GM21717 (cell line): ENCODE data around the gene SPATA22.
"Not testable (repeated sequence)": the region's sequence is repeated elsewhere in the genome, so short reads cannot be mapped to it uniquely, and the experiment has no call there.

Experiments used
- ATAC-seq: cut with Tn5 transposase; IDR thresholded peaks from one replicate; pipeline ENCODE4 v1.9.1; 2021; ENCODE audit warnings: mild to moderate bottlenecking, moderate library complexity; ENCODE audit not compliant: unreplicated experiment

Gene SPATA22

GRCh38 chr17:3475251-3475685, 3.6 kb upstream of the SPATA22 start:
- ATAC-seq: no peak

GRCh38 chr17:3474212-3474611, 2.6 kb upstream of the SPATA22 start:
- ATAC-seq: no peak

DNA sequence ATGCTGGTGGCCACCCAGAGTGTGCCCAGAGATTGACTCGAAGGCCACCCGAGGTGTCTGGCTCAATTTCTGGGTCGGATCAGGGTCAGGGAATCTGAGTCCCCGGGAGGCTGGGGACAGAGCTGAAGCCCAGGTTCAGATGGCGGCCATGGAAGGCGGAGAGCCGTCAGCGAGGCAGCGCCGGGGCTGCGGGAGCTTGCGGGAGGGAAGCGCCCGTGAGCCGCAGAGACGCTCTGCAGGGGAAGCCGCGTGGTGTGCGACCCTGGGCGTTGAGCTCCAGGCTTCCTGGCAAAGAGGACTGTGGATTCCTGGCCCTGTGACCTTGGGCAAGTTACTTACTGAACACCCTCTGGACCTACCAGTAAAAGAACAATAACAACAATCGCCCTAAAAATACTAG, 518 bp upstream of the SPATA22 start:
- no peak for ATAC-seq

DNA sequence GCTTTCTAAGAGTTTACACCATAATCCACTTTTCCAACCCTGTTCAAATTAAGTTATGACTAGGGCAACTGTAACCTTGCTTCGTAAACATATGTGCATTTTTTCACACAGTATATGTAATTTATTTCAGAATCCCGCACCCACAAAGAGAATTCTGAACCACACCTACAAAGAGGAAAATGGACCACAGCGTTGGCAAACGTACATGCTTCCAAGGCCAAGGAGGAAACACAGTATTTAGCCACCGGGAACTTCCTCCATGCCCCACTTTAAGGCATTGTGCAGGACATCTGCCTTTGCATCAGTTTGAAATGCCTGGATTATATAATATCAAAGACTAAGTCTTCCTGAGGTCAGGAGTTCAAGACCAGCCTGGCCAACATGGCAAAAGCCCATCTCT, 2.1 kb downstream of the SPATA22 start:
- ATAC-seq: no peak

DNA sequence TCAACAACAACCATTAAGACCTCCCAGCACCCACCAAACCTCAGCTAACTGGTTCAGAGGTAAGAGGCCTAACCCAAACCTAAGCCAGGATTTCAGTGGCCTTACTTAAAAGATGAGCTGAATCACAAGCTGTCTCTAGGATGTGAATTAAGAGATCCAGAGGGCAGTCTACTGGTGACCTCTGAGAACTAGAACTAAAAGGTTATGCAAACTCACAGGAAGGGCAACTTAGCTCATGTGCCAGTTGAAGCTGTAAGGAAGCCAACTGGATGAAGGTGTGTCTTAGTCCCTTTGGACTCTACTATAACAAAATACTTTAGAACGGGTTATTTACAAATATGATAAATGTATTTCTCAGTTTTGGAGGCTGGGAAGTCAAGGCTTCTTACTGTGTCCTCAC, 5.3 kb downstream of the SPATA22 start:
- not testable (repeated sequence) for ATAC-seq

DNA sequence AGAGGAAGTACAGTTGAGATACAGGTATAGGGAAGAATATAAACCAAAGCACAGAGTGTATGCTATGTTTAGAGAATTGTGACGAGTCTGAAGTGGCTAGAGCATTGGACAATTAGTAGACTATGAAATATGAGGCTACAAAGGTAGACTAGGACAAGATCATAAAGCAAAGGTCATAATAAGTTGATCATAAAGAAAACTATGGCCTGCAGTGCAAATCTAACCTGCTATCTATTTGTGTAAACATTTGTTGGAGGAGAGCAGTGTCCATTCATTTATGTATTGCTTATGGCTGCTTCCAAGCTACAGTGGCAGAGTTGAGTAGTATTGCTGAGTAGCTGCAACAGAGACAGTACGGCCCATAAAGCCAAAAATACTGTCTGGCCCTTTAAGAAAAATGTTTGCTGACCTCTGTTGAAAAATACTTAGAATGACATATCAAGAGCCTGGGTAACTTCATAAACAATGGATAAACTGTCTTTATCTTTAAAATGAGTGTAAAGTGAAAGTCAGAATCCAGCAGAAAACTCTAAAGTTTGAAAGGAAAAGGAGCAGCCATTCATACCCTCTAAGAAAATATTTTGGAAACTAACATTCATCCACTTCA, 23.5 kb downstream of the SPATA22 start:
- no peak for ATAC-seq

DNA sequence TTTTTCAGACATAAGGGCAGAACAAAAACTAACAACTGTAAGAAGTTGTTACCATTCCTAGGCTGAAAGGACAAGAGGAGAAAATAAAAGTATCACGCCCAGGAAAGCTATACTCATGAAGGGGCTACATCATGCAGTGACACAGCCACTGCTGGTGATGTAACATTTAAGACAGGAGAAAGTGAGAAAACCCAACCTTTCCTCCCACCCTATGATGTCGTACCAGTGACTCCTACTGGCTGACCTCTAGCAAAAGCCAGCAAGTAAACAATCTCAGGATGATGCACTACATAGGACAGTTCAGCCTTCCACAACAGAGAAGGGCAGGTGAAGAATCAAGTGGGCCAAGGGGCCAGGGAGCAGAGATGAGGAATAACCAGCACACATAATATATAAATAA, 24.0 kb downstream of the SPATA22 start:
- no peak for ATAC-seq

DNA sequence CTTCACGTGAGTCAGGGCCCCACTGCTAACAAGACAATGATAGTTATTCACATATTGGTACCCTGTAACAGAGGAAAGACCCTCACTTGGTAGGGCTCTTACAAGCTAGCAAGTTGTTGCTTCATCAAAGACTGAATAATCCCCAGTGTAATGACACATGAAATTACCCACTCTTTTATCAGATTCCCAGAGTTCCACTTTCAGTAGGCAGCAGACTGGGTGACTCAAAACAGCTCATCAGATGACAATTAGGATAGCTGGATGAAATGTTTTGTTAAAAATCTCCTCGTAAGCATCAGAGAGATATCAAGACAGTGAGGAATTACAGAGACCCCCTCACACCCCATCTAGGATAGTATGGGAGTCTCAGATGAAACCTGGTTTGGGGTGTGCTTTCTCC, 31.2 kb downstream of the SPATA22 start:
- no peak for ATAC-seq

DNA sequence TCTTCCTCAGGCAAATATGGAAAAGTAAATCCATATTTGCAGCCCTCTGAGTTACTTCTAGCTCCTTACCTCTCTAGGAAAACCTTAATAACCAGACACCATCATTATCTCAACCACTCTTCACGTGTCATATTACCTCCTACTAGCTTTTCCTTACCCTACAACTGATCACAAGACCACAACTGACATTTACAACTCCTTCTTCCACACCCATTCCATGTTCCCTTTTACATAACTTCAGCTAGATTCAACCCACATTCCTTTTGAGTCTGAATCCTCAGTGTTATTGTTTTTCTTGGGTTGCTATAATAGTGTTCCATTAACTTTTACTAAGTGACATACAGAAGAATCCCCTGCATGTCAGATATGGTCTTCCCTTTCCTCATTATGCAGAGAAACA, 33.3 kb downstream of the SPATA22 start:
- ATAC-seq: no peak

DNA sequence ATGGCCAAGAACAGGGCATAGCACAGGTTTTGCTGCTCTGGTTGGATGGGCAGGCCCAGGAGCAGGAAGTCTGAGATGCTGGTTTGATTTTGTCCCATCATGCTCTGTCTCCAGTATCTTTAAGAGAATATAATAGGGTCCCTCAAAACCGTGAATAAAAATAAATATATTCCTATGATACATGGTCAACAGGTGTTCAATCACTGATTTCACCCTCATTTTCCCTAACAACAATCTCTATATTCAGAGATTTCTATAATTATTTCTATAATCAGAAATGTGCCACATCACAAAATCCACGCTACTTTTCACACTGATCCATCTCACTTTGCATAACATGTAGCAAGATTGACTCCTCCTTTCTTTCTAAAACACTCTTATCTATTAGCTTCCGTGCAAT, 37.9 kb downstream of the SPATA22 start, which contains the start of gene OR1E2:
OR1E2 (minus strand) TSS at position 101 of the 400 bp plus-strand sequence; CDS start at position 101, 0 bp downstream.
- no peak for ATAC-seq

- ATAC-seq: not testable (repeated sequence)
These were observed 38.4 kb downstream of the SPATA22 start for GRCh38 chr17:3433215-3433614.

DNA sequence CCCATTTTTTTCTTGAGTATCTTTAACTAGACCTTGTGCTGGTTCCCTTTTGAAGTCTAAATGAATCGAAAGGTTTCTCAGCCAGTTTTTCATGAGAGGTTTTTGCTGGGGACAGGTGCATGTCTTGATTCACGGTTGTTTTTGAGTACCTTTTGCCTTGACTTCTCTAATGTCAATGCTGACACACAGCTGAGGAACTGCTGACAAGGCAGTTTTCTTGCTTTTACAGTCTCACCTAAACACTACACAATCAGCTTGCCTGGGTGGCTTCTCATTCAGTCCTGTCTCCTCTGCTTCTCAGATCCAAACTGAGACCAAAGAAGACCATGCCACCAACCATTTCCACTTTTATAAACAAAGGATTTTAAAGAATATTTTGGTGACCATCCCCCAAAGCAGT, 53.4 kb downstream of the SPATA22 start:
- no peak for ATAC-seq

DNA sequence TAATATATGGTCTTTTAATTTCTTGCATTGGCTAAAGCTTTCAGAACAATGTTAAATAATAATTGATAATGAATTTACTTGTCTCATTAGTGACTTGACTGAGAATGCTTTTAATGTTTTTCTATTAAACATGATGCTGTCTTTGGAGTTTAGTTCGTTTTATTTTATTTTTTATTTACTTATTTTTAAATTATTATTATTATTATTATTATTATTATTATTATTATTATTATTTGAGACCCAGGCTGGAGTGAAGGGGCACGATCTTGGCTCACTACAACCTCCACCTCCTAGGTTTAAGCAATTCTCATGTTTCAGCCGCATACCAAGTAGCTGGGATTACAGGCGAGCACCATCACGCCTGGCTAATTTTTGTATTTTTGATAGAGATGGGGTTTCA, 56.0 kb downstream of the SPATA22 start:
- no peak for ATAC-seq

GRCh38 chr17:3412216-3412615, 59.4 kb downstream of the SPATA22 start:
- ATAC-seq: not testable (repeated sequence)

- no peak for ATAC-seq
These were observed 60.5 kb downstream of the SPATA22 start, which contains the start of gene OR3A3 for GRCh38 chr17:3411070-3411469. Gene OR3A3 (plus strand): TSS chr17:3411370.

GRCh38 chr17:3403856-3404255, 67.8 kb downstream of the SPATA22 start:
- ATAC-seq: not testable (repeated sequence)

DNA sequence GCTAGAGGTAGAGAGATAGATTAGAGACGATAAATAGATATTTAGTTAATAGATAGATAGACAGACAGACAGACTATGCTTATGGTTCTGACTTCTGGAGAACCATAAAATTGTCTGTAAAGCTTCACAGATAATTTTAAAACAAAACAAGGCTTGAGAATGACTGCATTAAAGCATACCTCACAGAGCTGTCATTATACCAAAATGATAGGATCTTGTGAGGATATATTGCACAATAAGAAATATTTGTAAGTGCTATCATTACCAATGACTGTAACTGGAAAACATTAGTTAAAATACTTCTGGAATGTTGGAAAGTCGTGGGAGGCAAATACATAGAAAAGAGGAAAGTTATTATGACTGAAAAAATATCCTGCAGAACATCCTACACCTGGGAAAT, 69.8 kb downstream of the SPATA22 start:
- no peak for ATAC-seq

DNA sequence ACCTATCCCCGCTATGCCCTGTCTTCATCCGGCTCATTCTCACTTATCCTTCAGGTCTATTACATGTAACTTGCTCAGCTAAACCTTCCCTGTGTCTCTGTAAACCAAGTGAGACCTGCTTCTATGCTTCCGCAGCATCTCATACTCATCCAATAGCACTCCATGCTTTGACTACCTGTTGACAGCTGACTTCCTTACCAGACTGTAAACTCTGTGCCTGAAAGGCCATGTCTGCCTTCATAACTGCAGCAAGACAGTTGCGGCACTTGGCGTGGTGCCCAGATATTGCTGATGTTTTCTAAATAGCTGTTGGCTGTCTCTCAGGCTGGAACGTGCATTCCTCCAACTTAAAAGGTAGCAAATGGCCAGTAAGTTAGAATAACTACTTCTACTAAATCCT, 71.6 kb downstream of the SPATA22 start:
- ATAC-seq: no peak

GRCh38 chr17:3398310-3398709, 73.3 kb downstream of the SPATA22 start, which contains the start of gene OR1E1:
Gene OR1E1 (minus strand): TSS chr17:3398410. CDS start chr17:3398410, 0 bp downstream.
- ATAC-seq: no peak

DNA sequence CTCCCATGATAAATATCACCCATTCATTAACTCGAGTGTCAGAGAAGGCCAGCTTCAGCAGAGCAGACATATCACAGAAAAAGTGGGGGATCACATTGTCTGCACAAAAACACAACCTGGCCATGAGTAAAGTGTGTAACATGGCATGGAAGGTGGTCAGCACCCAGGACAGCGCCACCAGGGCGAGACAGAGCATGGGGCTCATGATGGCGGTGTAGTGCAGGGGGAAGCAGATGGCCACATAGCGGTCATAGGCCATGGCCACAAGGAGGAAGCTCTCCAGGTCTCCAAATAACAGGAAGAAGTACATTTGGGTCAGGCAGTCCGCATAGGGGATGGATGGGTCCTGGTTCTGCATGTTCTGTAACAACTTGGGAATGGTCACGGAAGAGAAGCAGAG, 73.8 kb downstream of the SPATA22 start:
- not testable (repeated sequence) for ATAC-seq
